GM23248 (cell line): ENCODE data around the gene VWA1. TPM values are rescaled to one million over a fixed set of nuclear protein-coding genes. Genes with fewer than 3 reads are reported as not detected.

Source experiments
- DNase-seq: peaks from one replicate; pipeline ENCODE4 v3.0.0-alpha.2; 2015
- H2AFZ ChIP-seq: fragments of 200-600 bp; sonication (generic); 2 replicates; pipeline ENCODE4 v1.6.1; 2016; ENCODE audit warnings: antibody characterized with exemption
- H3F3A ChIP-seq: fragments of 200-600 bp; sonication (generic); 2 replicates; pipeline ENCODE4 v1.6.1; 2016; ENCODE audit warnings: mild to moderate bottlenecking, antibody characterized with exemption, mixed run types; ENCODE audit not compliant: insufficient read depth
- H3K27ac ChIP-seq: fragments of 200-600 bp; sonication (generic); 2 replicates; pipeline ENCODE4 v1.5.1; 2016; ENCODE audit warnings: mild to moderate bottlenecking
- H3K27me3 ChIP-seq: fragments of 200-600 bp; sonication (generic); replicated peaks from 2 replicates; pipeline ENCODE4 v1.6.1; 2016; ENCODE audit warnings: mild to moderate bottlenecking; ENCODE audit not compliant: insufficient read depth
- H3K36me3 ChIP-seq: fragments of 200-600 bp; sonication (generic); 2 replicates; pipeline ENCODE4 v1.6.1; 2016; ENCODE audit warnings: low read depth, mild to moderate bottlenecking
- H3K4me1 ChIP-seq: fragments of 200-600 bp; sonication (generic); 2 replicates; pipeline ENCODE4 v1.6.1; 2016; ENCODE audit warnings: mild to moderate bottlenecking; ENCODE audit not compliant: insufficient read depth
- H3K4me2 ChIP-seq: fragments of 200-600 bp; sonication (generic); one replicate; pipeline ENCODE4 v1.6.1; 2016; ENCODE audit warnings: mild to moderate bottlenecking; ENCODE audit not compliant: unreplicated experiment
- H3K4me3 ChIP-seq: fragments of 200-600 bp; sonication (generic); 2 replicates; pipeline ENCODE4 v1.5.1; 2016; ENCODE audit warnings: mild to moderate bottlenecking
- H3K79me2 ChIP-seq: fragments of 200-600 bp; sonication (generic); 2 replicates; pipeline ENCODE4 v1.6.1; 2016; ENCODE audit warnings: mild to moderate bottlenecking; ENCODE audit not compliant: insufficient read depth
- H3K9ac ChIP-seq: fragments of 200-600 bp; sonication (generic); 2 replicates; pipeline ENCODE4 v1.6.1; 2016; ENCODE audit warnings: mild to moderate bottlenecking
- H3K9me2 ChIP-seq: fragments of 200-600 bp; sonication (generic); 2 replicates; pipeline ENCODE4 v1.6.1; 2016; ENCODE audit warnings: mixed run types, mild to moderate bottlenecking, moderate library complexity; ENCODE audit not compliant: insufficient read depth
- H3K9me3 ChIP-seq: fragments of 200-600 bp; sonication (generic); one replicate; pipeline ENCODE4 v1.6.1; 2017; ENCODE audit warnings: low read depth
- H4K20me1 ChIP-seq: fragments of 200-600 bp; sonication (generic); 2 replicates; pipeline ENCODE4 v1.6.0; 2016; ENCODE audit not compliant: insufficient read depth
- EZH2 ChIP-seq: fragments of 200-600 bp; sonication (generic); IDR thresholded peaks from 2 replicates; pipeline ENCODE4 v1.6.1; 2018; ENCODE audit warnings: antibody characterized with exemption, mild to moderate bottlenecking; ENCODE audit not compliant: insufficient read depth, poor library complexity, severe bottlenecking
- EZH2phosphoT487 ChIP-seq: fragments of 200-600 bp; sonication (generic); IDR thresholded peaks from 2 replicates; pipeline ENCODE4 v1.6.1; 2018; ENCODE audit warnings: antibody characterized with exemption, moderate library complexity, mild to moderate bottlenecking, low read depth; ENCODE audit not compliant: insufficient read depth
- WGBS, 2 experiments: methylation state at CpG; one replicate each; pipeline ENCODE4 v1.1.6; 2015 to 2017; ENCODE audit warnings: low lambda C conversion rate in 2 of 2, low coverage in 1 of 2; ENCODE audit errors: missing lambda C conversion rate in 2 of 2; 5-methylcytosine and 5-hydroxymethylcytosine counted together
- in situ Hi-C: fragments of 300-500 bp; cut with MboI; formaldehyde crosslinking; loops from 2 replicates; pipeline ENCODE4 v1.15.0; 2020
- polyA plus RNA-seq: library from polyadenylated mRNA; unstranded; fragments of >200 nt; fragmentation: Nextera tagmentation; extraction: Ambion mirVana; gene quantifications from 2 replicates; pipeline ENCODE4 v1.2.1, GENCODE V29; 2016
- total RNA-seq: library from RNA; depleted of rRNA; stranded (reverse); fragments of >200 nt; shearing (Covaris generic); gene quantifications from 2 replicates; pipeline ENCODE4 v1.2.3, GENCODE V29; 2014; rRNA removed

VWA1 gene
- total and polyA plus RNA-seq, 2 experiments from 2014 or later = 1.3 to 1.4 TPM

- Histone ChIP-seq H3K36me3 (peaks cover 40% of the 10 kb centered on the region), H3K4me1 (no peaks in the 10 kb centered on the region), H3K9ac (no peak overlapping the region), H2AFZ (no peak overlapping the region), H3K9me3 (no peaks in the 10 kb centered on the region), H4K20me1 (no peaks in the 10 kb centered on the region), H3K27ac (no peak overlapping the region), H3K79me2 (peaks cover 24% of the 10 kb centered on the region), H3K4me3 (no peak overlapping the region), H3K27me3 (no peaks in the 10 kb centered on the region), H3F3A (no peaks in the 10 kb centered on the region), H3K4me2 (no peak overlapping the region), H3K9me2 (no peaks in the 10 kb centered on the region)
- in situ Hi-C loops = no loop called here
- TF ChIP-seq EZH2 (no peak), EZH2phosphoT487 (no peak)
- no peak for DNase-seq
- 96 to 98% methylated on average over 11 to 15 of the region's 16 CpGs for WGBS, 2 experiments
Observed at GRCh38 chr1:1489231-1489630, 53.7 kb downstream of the VWA1 start.

GRCh38 chr1:1489861-1490260 lies 54.4 kb downstream of the VWA1 start:
- Histone ChIP-seq H2AFZ (no peak overlapping the region), H3K9me2 (no peaks in the 10 kb centered on the region), H3K27ac (no peak overlapping the region), H3K27me3 (no peaks in the 10 kb centered on the region), H3K4me3 (no peak overlapping the region), H3K9ac (no peak overlapping the region), H3K36me3 (peaks cover 40% of the 10 kb centered on the region), H3K9me3 (no peaks in the 10 kb centered on the region), H3K79me2 (peaks cover 21% of the 10 kb centered on the region; the same call in 1 of the 2 replicates), H3K4me1 (no peaks in the 10 kb centered on the region), H3F3A (no peaks in the 10 kb centered on the region), H4K20me1 (no peaks in the 10 kb centered on the region), H3K4me2 (no peak overlapping the region)
- in situ Hi-C loops = no loop called here
- no peak for DNase-seq
- no peak for TF ChIP-seq EZH2phosphoT487
- no peak for TF ChIP-seq EZH2
- 94 to 96% methylated on average over 15 to 19 of the region's 19 CpGs for WGBS, 2 experiments

DNA sequence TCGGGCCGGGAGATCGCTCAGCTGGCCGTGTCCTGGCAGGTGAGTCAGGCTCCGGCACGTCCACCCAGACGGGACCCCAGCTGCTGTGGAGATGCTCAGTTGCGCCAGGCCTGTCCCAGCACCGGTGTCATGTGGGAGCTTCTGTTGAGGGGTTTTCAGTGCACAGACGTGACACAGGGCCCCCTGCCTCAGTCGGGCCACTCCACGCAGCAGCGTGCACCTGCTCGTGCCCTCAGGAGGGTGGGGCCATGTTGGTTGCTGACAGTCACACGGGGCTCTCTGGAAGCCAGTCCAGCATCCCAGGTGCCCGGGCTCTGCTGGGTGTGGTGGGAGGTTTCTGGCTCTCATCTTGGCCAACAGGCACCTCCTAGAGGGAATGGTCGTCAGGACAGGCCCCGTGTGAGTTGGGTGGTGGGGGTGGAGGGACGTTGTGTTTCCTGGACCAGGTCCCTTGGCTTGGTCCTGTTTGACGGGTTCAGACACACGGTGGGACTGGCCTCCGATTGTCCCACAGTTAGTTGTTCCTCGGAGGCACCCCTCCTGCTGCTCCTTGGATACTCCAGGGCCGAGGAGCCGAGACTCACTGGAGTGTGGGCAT lies 55.2 kb downstream of the VWA1 start:
- no peak for TF ChIP-seq EZH2phosphoT487
- TF ChIP-seq EZH2 = no peak
- no peak overlapping the region for H3K27ac ChIP-seq
- H3K27me3 ChIP-seq = no peaks in the 10 kb centered on the region
- H3K4me2 ChIP-seq = no peak overlapping the region
- no peaks in the 10 kb centered on the region for H3K4me1 ChIP-seq
- H2AFZ ChIP-seq = no peak overlapping the region
- 96 to 100% methylated on average over 18 to 19 of the region's 25 CpGs for WGBS, 2 experiments
- no peak for DNase-seq
- H3K79me2 ChIP-seq = peaks cover 21% of the 10 kb centered on the region; the same call in 1 of the 2 replicates
- H3K4me3 ChIP-seq = no peak overlapping the region
- H4K20me1 ChIP-seq = no peaks in the 10 kb centered on the region
- H3K9me3 ChIP-seq = no peaks in the 10 kb centered on the region
- in situ Hi-C loops = no loop called here
- H3K9ac ChIP-seq = no peak overlapping the region
- H3F3A ChIP-seq = no peaks in the 10 kb centered on the region
- H3K9me2 ChIP-seq = no peaks in the 10 kb centered on the region
- H3K36me3 ChIP-seq = peaks cover 40% of the 10 kb centered on the region

GRCh38 chr1:1491601-1492000 lies 56.1 kb downstream of the VWA1 start:
- TF ChIP-seq EZH2 (no peak), EZH2phosphoT487 (no peak)
- no peaks in the 10 kb centered on the region for H4K20me1 ChIP-seq
- 99 to 100% methylated on average over 10 of the region's 10 CpGs for WGBS, 2 experiments
- H3K27ac ChIP-seq = no peak overlapping the region
- no peaks in the 10 kb centered on the region for H3K9me3 ChIP-seq
- peaks cover 21% of the 10 kb centered on the region; the same call in 1 of the 2 replicates for H3K79me2 ChIP-seq
- no peak for DNase-seq
- H3K9me2 ChIP-seq = no peaks in the 10 kb centered on the region
- H3K9ac ChIP-seq = no peak overlapping the region
- H3F3A ChIP-seq = no peaks in the 10 kb centered on the region
- H2AFZ ChIP-seq = no peak overlapping the region
- H3K36me3 ChIP-seq = peaks cover 40% of the 10 kb centered on the region
- H3K4me1 ChIP-seq = no peaks in the 10 kb centered on the region
- no peak overlapping the region for H3K4me2 ChIP-seq
- no peaks in the 10 kb centered on the region for H3K27me3 ChIP-seq
- no peak overlapping the region for H3K4me3 ChIP-seq
- in situ Hi-C loops = no loop called here

Other genes with a start within 250 kb of the VWA1 start
- gene TNFRSF18, start 229.1 kb upstream of the VWA1 start, total RNA-seq = not detected in 2 replicates
- 0.18 TPM in 1 of 2 replicates, not detected in the other for gene TNFRSF18, start 229.1 kb upstream of the VWA1 start, polyA plus RNA-seq
- not detected in 2 replicates for gene TNFRSF4, start 221.5 kb upstream of the VWA1 start, total RNA-seq
- not detected in 2 replicates for gene TNFRSF4, start 221.5 kb upstream of the VWA1 start, polyA plus RNA-seq
- gene SDF4, start 203.7 kb upstream of the VWA1 start, total RNA-seq = 214 and 216 TPM in 2 replicates
- gene SDF4, start 203.7 kb upstream of the VWA1 start, polyA plus RNA-seq = 261 and 269 TPM in 2 replicates
- gene B3GALT6, start 203.5 kb upstream of the VWA1 start, total RNA-seq = 50.3 and 52.5 TPM in 2 replicates
- gene B3GALT6, start 203.5 kb upstream of the VWA1 start, polyA plus RNA-seq = 6.5 and 8.3 TPM in 2 replicates
- gene C1QTNF12, start 189.0 kb upstream of the VWA1 start, total RNA-seq = 0.38 and 3.1 TPM in 2 replicates
- 2.0 and 2.1 TPM in 2 replicates for gene C1QTNF12, start 189.0 kb upstream of the VWA1 start, polyA plus RNA-seq
- gene UBE2J2, start 161.8 kb upstream of the VWA1 start, total RNA-seq = 49.7 and 51.0 TPM in 2 replicates
- 63.5 and 68.0 TPM in 2 replicates for gene UBE2J2, start 161.8 kb upstream of the VWA1 start, polyA plus RNA-seq
- gene SCNN1D, start 155.3 kb upstream of the VWA1 start, total RNA-seq = 0.76 and 2.5 TPM in 2 replicates
- gene SCNN1D, start 155.3 kb upstream of the VWA1 start, polyA plus RNA-seq = 0.46 and 0.55 TPM in 2 replicates
- 58.6 and 68.0 TPM in 2 replicates for gene ACAP3, start 127.8 kb upstream of the VWA1 start, total RNA-seq
- 11.6 and 11.8 TPM in 2 replicates for gene ACAP3, start 127.8 kb upstream of the VWA1 start, polyA plus RNA-seq
- 36.2 and 46.5 TPM in 2 replicates for gene PUSL1, start 127.1 kb upstream of the VWA1 start, total RNA-seq
- 28.3 and 30.9 TPM in 2 replicates for gene PUSL1, start 127.1 kb upstream of the VWA1 start, polyA plus RNA-seq
- 80.1 and 90.0 TPM in 2 replicates for gene INTS11, start 111.0 kb upstream of the VWA1 start, total RNA-seq
- gene INTS11, start 111.0 kb upstream of the VWA1 start, polyA plus RNA-seq = 70.2 and 72.8 TPM in 2 replicates
- gene CPTP, start 110.9 kb upstream of the VWA1 start, total RNA-seq = 30.5 and 39.0 TPM in 2 replicates
- gene CPTP, start 110.9 kb upstream of the VWA1 start, polyA plus RNA-seq = 28.0 and 33.2 TPM in 2 replicates
- 0.54 TPM in 1 of 2 replicates, not detected in the other for gene TAS1R3, start 104.4 kb upstream of the VWA1 start, total RNA-seq
- gene TAS1R3, start 104.4 kb upstream of the VWA1 start, polyA plus RNA-seq = 0.24 TPM in 1 of 2 replicates, not detected in the other
- gene DVL1, start 86.3 kb upstream of the VWA1 start, total RNA-seq = 113 and 119 TPM in 2 replicates
- gene DVL1, start 86.3 kb upstream of the VWA1 start, polyA plus RNA-seq = 8.6 and 9.9 TPM in 2 replicates
- gene MXRA8, start 77.1 kb upstream of the VWA1 start, total RNA-seq = 1,040 and 1,228 TPM in 2 replicates
- 584 and 609 TPM in 2 replicates for gene MXRA8, start 77.1 kb upstream of the VWA1 start, polyA plus RNA-seq
- gene AURKAIP1, start 60.5 kb upstream of the VWA1 start, total RNA-seq = 118 and 120 TPM in 2 replicates
- 216 and 218 TPM in 2 replicates for gene AURKAIP1, start 60.5 kb upstream of the VWA1 start, polyA plus RNA-seq
- 150 and 185 TPM in 2 replicates for gene CCNL2, start 36.4 kb upstream of the VWA1 start, total RNA-seq
- gene CCNL2, start 36.4 kb upstream of the VWA1 start, polyA plus RNA-seq = 151 and 199 TPM in 2 replicates
- 88.9 and 105 TPM in 2 replicates for gene MRPL20, start 28.4 kb upstream of the VWA1 start, total RNA-seq
- gene MRPL20, start 28.4 kb upstream of the VWA1 start, polyA plus RNA-seq = 176 and 181 TPM in 2 replicates
- gene ANKRD65, start 14.4 kb upstream of the VWA1 start, total RNA-seq = 0.51 and 0.97 TPM in 2 replicates
- gene ANKRD65, start 14.4 kb upstream of the VWA1 start, polyA plus RNA-seq = 0.44 and 0.70 TPM in 2 replicates
- not detected in 2 replicates for gene ATAD3C, start 14.0 kb downstream of the VWA1 start, total RNA-seq
- gene ATAD3C, start 14.0 kb downstream of the VWA1 start, polyA plus RNA-seq = 0.51 TPM in 1 of 2 replicates, not detected in the other
- gene ATAD3B, start 36.1 kb downstream of the VWA1 start, total RNA-seq = 20.2 and 34.7 TPM in 2 replicates
- 11.6 and 12.1 TPM in 2 replicates for gene ATAD3B, start 36.1 kb downstream of the VWA1 start, polyA plus RNA-seq
- 45.8 and 54.5 TPM in 2 replicates for gene ATAD3A, start 76.5 kb downstream of the VWA1 start, total RNA-seq
- gene ATAD3A, start 76.5 kb downstream of the VWA1 start, polyA plus RNA-seq = 42.8 and 44.9 TPM in 2 replicates
- gene TMEM240, start 104.9 kb downstream of the VWA1 start, total RNA-seq = 1.1 and 3.3 TPM in 2 replicates
- 0.44 and 0.76 TPM in 2 replicates for gene TMEM240, start 104.9 kb downstream of the VWA1 start, polyA plus RNA-seq
- 60.8 and 69.2 TPM in 2 replicates for gene SSU72, start 139.2 kb downstream of the VWA1 start, total RNA-seq
- 195 and 204 TPM in 2 replicates for gene SSU72, start 139.2 kb downstream of the VWA1 start, polyA plus RNA-seq
- 7.7 and 9.8 TPM in 2 replicates for gene FNDC10, start 164.4 kb downstream of the VWA1 start, total RNA-seq
- gene FNDC10, start 164.4 kb downstream of the VWA1 start, polyA plus RNA-seq = 3.1 and 3.9 TPM in 2 replicates
- 70.5 and 100 TPM in 2 replicates for gene MIB2, start 179.8 kb downstream of the VWA1 start, total RNA-seq
- 29.2 and 30.3 TPM in 2 replicates for gene MIB2, start 179.8 kb downstream of the VWA1 start, polyA plus RNA-seq
- gene MMP23B, start 196.5 kb downstream of the VWA1 start, total RNA-seq = not detected in 2 replicates
- 1.1 TPM in 1 of 2 replicates, not detected in the other for gene MMP23B, start 196.5 kb downstream of the VWA1 start, polyA plus RNA-seq
- gene CDK11B, start 223.3 kb downstream of the VWA1 start, total RNA-seq = 8.2 and 11.7 TPM in 2 replicates
- gene CDK11B, start 223.3 kb downstream of the VWA1 start, polyA plus RNA-seq = 18.2 and 19.1 TPM in 2 replicates